K562 (cell line): Measurements from ENCODE around the gene TMPRSS9. TPM values are rescaled to one million over a fixed set of nuclear protein-coding genes. Genes with fewer than 3 reads are reported as not detected.

ENCODE experiments used
- ATAC-seq: fragments of 200-7000 bp; cut with Tn5 transposase; 3 replicates; pipeline ENCODE4 v1.9.1; 2020; ENCODE audit warnings: moderate library complexity
- BruUV-seq: library from RNA; stranded (reverse); fragments of 400-500 nt; replicated peaks from 2 replicates; lab custom pipeline; 2021; lab: Mats Ljungman, UMichigan
- CTCF ChIA-PET: fragments of 300-600 bp; formaldehyde crosslinking; extraction: SDS; loops from one replicate; lab custom pipeline; 2021; ENCODE audit warnings: low intra/inter-chr PET ratio; lab: Yijun Ruan, JAX
- POLR2A ChIA-PET: fragments of 300-600, 350-650 bp; sonication (Branson Sonifier 250); formaldehyde crosslinking; extraction: SDS; loops from one replicate; lab custom pipeline; 2021; ENCODE audit warnings: antibody characterized with exemption, inconsistent platforms; lab: Yijun Ruan, JAX
- DNase-seq, 4 experiments: peaks; one replicate each; pipeline versions ENCODE4 v3.0.0 to v3.0.0-alpha.2; 2011 to 2018; ENCODE audit warnings: low spot score in 3 of 4, mixed read lengths in 3 of 4; ENCODE audit errors: extremely low read depth in 1 of 4
- FAIRE-seq: peaks from 2 replicates; lab custom pipeline; 2011; peaks lifted over from hg19 to GRCh38; lab: Jason Lieb, UNC
- H2AFZ ChIP-seq: 2 replicates; pipeline ENCODE4 v1.6.0; 2011; ENCODE audit warnings: low read depth, low read length, control low read depth, inconsistent platforms
- H3K27ac ChIP-seq: fragments of 200-600 bp; 3 replicates; pipeline ENCODE4 v1.8.0; 2011; ENCODE audit warnings: low read depth, mild to moderate bottlenecking, control low read depth, inconsistent platforms, low read length, moderate library complexity, mixed read lengths; ENCODE audit errors: extremely low read depth
- H3K27me3 ChIP-seq, 2 experiments: fragments of 300-600 bp in 1 of 2; 2 replicates in 1 of 2; 3 replicates in 1 of 2; pipeline versions ENCODE4 v1.6.0 to v1.8.0; 2011; ENCODE audit warnings: inconsistent platforms in 2 of 2, low read length in 2 of 2, mild to moderate bottlenecking in 1 of 2, mixed read lengths in 1 of 2, moderate library complexity in 1 of 2; ENCODE audit not compliant: control insufficient read depth in 2 of 2, insufficient read depth in 2 of 2
- H3K36me3 ChIP-seq: fragments of 300-600 bp; 3 replicates; pipeline ENCODE4 v1.8.0; 2011; ENCODE audit warnings: mild to moderate bottlenecking, low read length, inconsistent platforms; ENCODE audit not compliant: control insufficient read depth, insufficient read depth
- H3K4me1 ChIP-seq, 2 experiments: fragments of 200-600 bp in 1 of 2; replicated peaks in 1 of 2; 2 replicates in 1 of 2; 3 replicates in 1 of 2; pipeline versions ENCODE4 v1.5.1 to v1.8.0; 2011; ENCODE audit warnings: inconsistent platforms in 2 of 2, low read length in 2 of 2, mild to moderate bottlenecking in 1 of 2, mixed read lengths in 1 of 2, moderate library complexity in 1 of 2; ENCODE audit not compliant: control insufficient read depth in 2 of 2, insufficient read depth in 2 of 2
- H3K4me2 ChIP-seq: 2 replicates; pipeline ENCODE4 v1.6.1; 2011; ENCODE audit warnings: low read length, control low read depth, inconsistent platforms, mixed read lengths; ENCODE audit not compliant: insufficient read depth
- H3K4me3 ChIP-seq: fragments of 200-600 bp; sonication (generic), shearing (Covaris generic); 2 replicates; pipeline ENCODE4 v1.5.1; 2016; ENCODE audit warnings: control low read depth, inconsistent platforms
- H3K79me2 ChIP-seq: fragments of 200-600 bp; 3 replicates; pipeline ENCODE4 v1.8.0; 2011; ENCODE audit warnings: low read length, inconsistent platforms; ENCODE audit not compliant: control insufficient read depth, insufficient read depth
- H3K9ac ChIP-seq, 2 experiments: 2 replicates each; pipeline versions ENCODE4 v1.6.0 to v1.6.1; 2011; ENCODE audit warnings: low read depth in 2 of 2, low read length in 2 of 2, control low read depth in 1 of 2, inconsistent platforms in 1 of 2, mild to moderate bottlenecking in 1 of 2, mixed read lengths in 1 of 2; ENCODE audit not compliant: insufficient read depth in 1 of 2
- H3K9me1 ChIP-seq: one replicate; pipeline ENCODE4 v1.6.0; 2011; ENCODE audit warnings: inconsistent platforms, mild to moderate bottlenecking, low read length, moderate library complexity; ENCODE audit not compliant: control insufficient read depth, insufficient read depth
- H3K9me3 ChIP-seq: replicated peaks from 2 replicates; pipeline ENCODE4 v1.5.1; 2011; ENCODE audit warnings: low read depth, low read length, inconsistent platforms; ENCODE audit not compliant: control insufficient read depth, insufficient read depth
- H4K20me1 ChIP-seq: replicated peaks from 2 replicates; pipeline ENCODE4 v1.6.1; 2011; ENCODE audit warnings: low read length, inconsistent platforms, mixed read lengths; ENCODE audit not compliant: control insufficient read depth, insufficient read depth
- CBX1 ChIP-seq: sonication (generic); IDR thresholded peaks from 2 replicates; pipeline ENCODE4 v1.6.1; 2016; ENCODE audit warnings: antibody characterized with exemption, low read depth, mild to moderate bottlenecking
- CBX5 ChIP-seq: IDR thresholded peaks from 2 replicates; pipeline ENCODE4 v1.6.1; 2014; ENCODE audit warnings: low read depth, borderline replicate concordance
- GATAD2A ChIP-seq: fragments of 450-650 bp; IDR thresholded peaks from 2 replicates; pipeline ENCODE4 v1.6.1; 2017
- MYNN ChIP-seq, 2 experiments: sonication (generic); formaldehyde crosslinking in 1 of 2; IDR thresholded peaks; 2 replicates each; pipeline versions ENCODE4 v1.5.0 to v1.6.1; 2016 to 2020; ENCODE audit warnings: antibody characterized with exemption in 1 of 2, missing genetic modification reagents in 1 of 2
- NFRKB ChIP-seq: fragments of 450-650 bp; IDR thresholded peaks from 2 replicates; pipeline ENCODE4 v1.6.1; 2016; ENCODE audit warnings: low read depth
- PHB ChIP-seq: fragments of 250-450 bp; sonication (Bioruptor Pico); IDR thresholded peaks from 2 replicates; pipeline ENCODE4 v1.5.0; 2021
- PHF20 ChIP-seq: fragments of 450-650 bp; IDR thresholded peaks from 2 replicates; pipeline ENCODE4 v1.6.1; 2018; ENCODE audit not compliant: partially characterized antibody
- RFX1 ChIP-seq: fragments of 450-650 bp; IDR thresholded peaks from 2 replicates; pipeline ENCODE4 v1.6.1; 2016; ENCODE audit warnings: mild to moderate bottlenecking, moderate library complexity
- TCF3 ChIP-seq: sonication (generic); formaldehyde crosslinking; IDR thresholded peaks from 2 replicates; pipeline ENCODE4 v1.4.0; 2020; ENCODE audit warnings: mild to moderate bottlenecking, missing genetic modification reagents
- TFAM ChIP-seq: fragments of 250-450 bp; sonication (Bioruptor Pico); conservative IDR thresholded peaks from 2 replicates; pipeline ENCODE4 v1.5.0; 2021; ENCODE audit warnings: mild to moderate bottlenecking, moderate library complexity
- TRIM24 ChIP-seq, 2 experiments: fragments of 450-650 bp; IDR thresholded peaks; 2 replicates each; pipeline ENCODE4 v1.6.1; 2016
- TRIM28 ChIP-seq: fragments of 450-650 bp; IDR thresholded peaks from 2 replicates; pipeline ENCODE4 v1.6.1; 2017
- ZBTB17 ChIP-seq: fragments of 450-650 bp; formaldehyde crosslinking; IDR thresholded peaks from 2 replicates; pipeline ENCODE4 v1.4.0; 2020; ENCODE audit warnings: mild to moderate bottlenecking
- ZEB2 ChIP-seq: fragments of 450-650 bp; IDR thresholded peaks from 2 replicates; pipeline ENCODE4 v1.6.1; 2016
- ZNF121 ChIP-seq: sonication (generic); formaldehyde crosslinking; conservative IDR thresholded peaks from 2 replicates; pipeline ENCODE4 v1.8.0; 2022; ENCODE audit warnings: missing genetic modification reagents
- ZNF263 ChIP-seq: sonication (generic); formaldehyde crosslinking; IDR thresholded peaks from 2 replicates; pipeline ENCODE4 v1.8.0; 2022; ENCODE audit warnings: mild to moderate bottlenecking, missing genetic modification reagents, borderline replicate concordance
- ZNF316 ChIP-seq: fragments of 450-650 bp; IDR thresholded peaks from 2 replicates; pipeline ENCODE4 v1.6.1; 2016
- WGBS: fragments of 100-300 bp; shearing (Covaris generic); methylation state at CpG from one replicate; pipeline ENCODE4 v1.1.6; 2016; ENCODE audit warnings: low coverage, mixed read lengths; ENCODE audit not compliant: insufficient coverage; ENCODE audit errors: missing lambda C conversion rate; 5-methylcytosine and 5-hydroxymethylcytosine counted together
- in situ Hi-C: fragments of 300-500 bp; cut with MboI; formaldehyde crosslinking; loops from 4 replicates; pipeline ENCODE4 v1.15.0; 2018; ENCODE audit warnings: inconsistent platforms, mixed read lengths
- intact Hi-C: fragments of 100-400 bp; cut with micrococcal nuclease; formaldehyde crosslinking; loops from 2 replicates; pipeline ENCODE4 v1.14.2; 2022
- polyA plus RNA-seq, 8 experiments: library from polyadenylated mRNA; depleted of rRNA in 4 of 8; stranded (reverse) in 5 of 8; unstranded in 3 of 8; fragments of >200 nt; fragmentation: Nextera tagmentation in 2 of 8; fragmentation: Illumina TruSeq in 1 of 8; extraction: Ambion mirVana in 2 of 8; extraction: Trizol in 1 of 8; gene quantifications; 2 replicates each; pipeline versions ENCODE4 v1.2.1 to v1.2.3, GENCODE V29; 2011 to 2014; ENCODE audit warnings: inconsistent platforms in 1 of 8, missing spikeins in 1 of 8
- total RNA-seq, 7 experiments: library from RNA; depleted of rRNA in 6 of 7; stranded (reverse); fragments of >200 nt in 6 of 7; fragmentation: Illumina TruSeq in 2 of 7; extraction: Trizol in 2 of 7; gene quantifications; 2 replicates each; pipeline versions ENCODE4 v1.2.1 to v1.2.3, GENCODE V29; 2011 to 2021; ENCODE audit warnings: low replicate concordance in 1 of 7

The TMPRSS9 gene
- total and polyA plus RNA-seq, 9 of the 15 experiments (the other 6 are each of a cell fraction or from before 2014, with no cell fraction given): 0.01 to 0.03 TPM; not detected in 7

DNA sequence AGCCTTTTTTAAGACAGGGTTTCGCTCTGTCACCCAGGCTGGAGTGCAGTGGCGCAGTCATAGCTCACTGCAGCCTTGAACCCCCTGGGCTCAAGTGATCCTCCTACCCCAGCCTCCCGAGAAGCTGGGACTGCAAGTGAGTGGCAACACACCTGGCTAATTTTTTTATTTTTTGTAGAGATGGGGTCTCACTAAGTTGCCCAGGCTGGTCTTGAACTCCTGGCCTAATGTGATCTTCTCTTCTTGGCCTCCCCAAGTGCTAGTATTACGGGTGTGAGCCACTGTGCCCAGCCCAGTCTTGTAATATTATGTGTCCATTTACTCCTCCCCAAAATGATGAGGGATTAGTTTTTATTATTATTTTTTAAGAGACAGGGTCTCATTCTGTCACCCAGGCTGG lies 49.0 kb upstream of the TMPRSS9 start:
- Histone ChIP-seq H3K27me3 (peaks cover 0 to 9% of the 10 kb centered on the region in 2 experiments; a peak in 2 of 5 replicates), H2AFZ (no peak overlapping the region), H3K4me2 (no peak overlapping the region), H3K9me1 (no peaks in the 10 kb centered on the region), H4K20me1 (no peaks in the 10 kb centered on the region), H3K9ac (no peak overlapping the region), H3K4me1 (peaks cover 3 to 49% of the 10 kb centered on the region in 2 experiments; a peak in 3 of 5 replicates), H3K36me3 (no peaks in the 10 kb centered on the region), H3K9me3 (peaks cover 12% of the 10 kb centered on the region), H3K27ac (no peak overlapping the region), H3K79me2 (no peaks in the 10 kb centered on the region), H3K4me3 (no peak overlapping the region)
- in situ Hi-C loops: loop anchor here (10.0 kb wide), 1 partner anchor 76 kb away; the partner anchor contains the start of genes PLEKHJ1 and SF3A2
- TF ChIP-seq ZNF263 (CRISPR knock-in tag) (no peak), ZNF121 (CRISPR knock-in tag) (peak; percentile 85)
- ChIA-PET CTCF (no interaction called here), POLR2A (interaction anchor here (0.6 to 1.5 kb wide), 4 partner anchors 9 to 85 kb away, joined by 3 to 5 read pairs (median 4); no protein-coding TSS in a partner anchor)
- no peak for ATAC-seq
- no TSS peak for BruUV-seq
- intact Hi-C loops: no loop called here
- DNase-seq: no peak
- no peak for FAIRE-seq
- 59% methylated on average over 4 of the region's 4 CpGs for WGBS

DNA sequence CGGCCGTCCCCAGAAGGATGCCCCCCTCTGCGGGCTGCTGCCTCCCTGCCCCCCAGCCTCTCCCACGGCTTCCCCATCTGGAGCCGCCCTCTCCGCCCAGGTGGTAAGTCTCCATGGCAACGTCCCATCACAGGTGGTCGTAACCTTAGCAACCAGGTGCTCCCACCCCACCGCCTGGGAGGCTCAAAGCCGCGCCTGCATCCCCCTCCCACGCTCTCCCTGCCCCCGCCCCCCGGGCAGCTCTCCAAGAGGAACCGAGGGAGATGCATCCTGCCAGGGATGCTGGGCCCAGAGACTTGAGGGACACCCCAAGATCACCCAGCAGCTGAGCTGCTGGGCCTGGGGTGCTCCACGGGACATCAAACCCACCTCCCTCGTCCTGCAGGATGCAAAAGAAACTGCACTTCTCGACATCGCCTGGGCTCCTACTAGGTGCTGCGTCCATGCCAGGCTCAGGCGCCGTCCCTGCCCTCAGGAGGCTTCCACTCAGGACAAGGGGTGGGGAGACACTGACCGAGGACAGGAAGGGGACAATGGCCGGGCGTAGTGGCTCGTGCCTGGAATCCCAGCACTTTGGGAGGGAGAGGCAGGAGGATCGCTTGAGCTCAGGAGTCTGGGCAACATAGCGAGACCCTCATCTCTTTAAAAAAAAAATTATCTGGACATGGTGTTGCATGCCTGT lies 47.1 kb upstream of the TMPRSS9 start:
- H3K4me1 ChIP-seq: peaks cover 3 to 40% of the 10 kb centered on the region in 2 experiments; a peak in 3 of 5 replicates
- in situ Hi-C loops: loop anchor here (10.0 kb wide), 1 partner anchor 78 kb away; the partner anchor contains the start of genes PLEKHJ1 and SF3A2
- H3K9ac ChIP-seq: no peak overlapping the region
- ATAC-seq (no peak), FAIRE-seq (no peak), DNase-seq (no peak)
- H3K27ac ChIP-seq: no peak overlapping the region
- POLR2A ChIA-PET: no interaction called here
- no peaks in the 10 kb centered on the region; a peak in 1 of 5 replicates for H3K27me3 ChIP-seq
- H3K9me3 ChIP-seq: peaks cover 12% of the 10 kb centered on the region
- TF ChIP-seq RFX1: peak; percentile 81
- peak; percentile 60; the same call in 1 of the 2 replicates for TF ChIP-seq TRIM28
- TF ChIP-seq ZBTB17: no peak
- TF ChIP-seq TRIM24 (IDR thresholded peaks at IDR 0.05): peak in 1 of 2 experiments; percentile 56; a peak in 1 of 4 replicates
- TF ChIP-seq ZEB2: no peak
- TF ChIP-seq TFAM (CRISPR knock-in tag): no peak
- 0 out of 2 replicates have a peak, but pooled peaks have one; percentile 25 for TF ChIP-seq CBX5
- TF ChIP-seq ZNF316: peak; percentile 90
- no peak for TF ChIP-seq TCF3 (CRISPR knock-in tag)
- no peak for TF ChIP-seq GATAD2A
- peak; percentile 86 for TF ChIP-seq ZNF121 (CRISPR knock-in tag)
- no peak for TF ChIP-seq NFRKB
- no peak for TF ChIP-seq PHB
- peak; percentile 12; the same call in 1 of the 2 replicates for TF ChIP-seq MYNN (IDR thresholded peaks at IDR 0.05)
- no peak for TF ChIP-seq MYNN (CRISPR knock-in tag; IDR thresholded peaks at IDR 0.05)
- peak; percentile 59; the same call in 1 of the 2 replicates for TF ChIP-seq CBX1
- TF ChIP-seq PHF20: no peak
- 50% methylated on average over 14 of the region's 28 CpGs for WGBS
- no peaks in the 10 kb centered on the region for H3K9me1 ChIP-seq
- H4K20me1 ChIP-seq: no peaks in the 10 kb centered on the region
- H3K36me3 ChIP-seq: no peaks in the 10 kb centered on the region
- intact Hi-C loops: no loop called here
- H3K4me2 ChIP-seq: no peak overlapping the region
- CTCF ChIA-PET: no interaction called here
- H3K79me2 ChIP-seq: no peaks in the 10 kb centered on the region
- no TSS peak for BruUV-seq
- H2AFZ ChIP-seq: no peak overlapping the region
- no peak overlapping the region for H3K4me3 ChIP-seq
